NCI-H146 (cell line): ENCODE results near the gene PHOX2A.

Source experiments
- DNase-seq: peaks from one replicate; lab custom pipeline; 2025; lab: John Stamatoyannopoulos, UW

PHOX2A gene

GRCh38 chr11:72249961-72250360 is 6.0 kb upstream of the PHOX2A start:
- DNase-seq = no peak

- no peak for DNase-seq
These were observed 3.6 kb upstream of the PHOX2A start for GRCh38 chr11:72247584-72247983.

GRCh38 chr11:72245263-72245816 is 1.4 kb upstream of the PHOX2A start:
- no peak for DNase-seq

GRCh38 chr11:72244361-72245262 is 636 bp upstream of the PHOX2A start:
- DNase-seq = peak; percentile 37

GRCh38 chr11:72243173-72244059 is 560 bp downstream of the PHOX2A start:
- no peak for DNase-seq

GRCh38 chr11:72242141-72242540 is 1.8 kb downstream of the PHOX2A start:
- DNase-seq = no peak

GRCh38 chr11:72241291-72241781 is 2.6 kb downstream of the PHOX2A start:
- DNase-seq = no peak

- no peak for DNase-seq
These were observed 3.3 kb downstream of the PHOX2A start for GRCh38 chr11:72240461-72241290.

GRCh38 chr11:72239849-72240460 is 4.0 kb downstream of the PHOX2A start:
- DNase-seq = no peak

- peak; percentile 49 for DNase-seq
These were observed 4.6 kb downstream of the PHOX2A start for GRCh38 chr11:72239313-72239848.

- DNase-seq = no peak
These were observed 5.3 kb downstream of the PHOX2A start for GRCh38 chr11:72238492-72239312.

- peak; percentile 39 for DNase-seq
These were observed 5.9 kb downstream of the PHOX2A start for GRCh38 chr11:72238040-72238450.

- DNase-seq = no peak
These were observed 6.7 kb downstream of the PHOX2A start for GRCh38 chr11:72237112-72237931.

GRCh38 chr11:72236774-72237111 is 7.2 kb downstream of the PHOX2A start:
- DNase-seq = no peak

GRCh38 chr11:72236083-72236697 is 7.8 kb downstream of the PHOX2A start:
- DNase-seq = no peak

GRCh38 chr11:72235351-72236057 is 8.5 kb downstream of the PHOX2A start:
- no peak for DNase-seq

GRCh38 chr11:72234920-72235319 is 9.1 kb downstream of the PHOX2A start:
- no peak for DNase-seq

- no peak for DNase-seq
These were observed 9.5 kb downstream of the PHOX2A start for GRCh38 chr11:72234514-72234830.
